ENCODE data around the gene GPR35. TPM values are rescaled to one million over a fixed set of nuclear protein-coding genes. Genes with fewer than 3 reads are reported as not detected.
A peak's percentile ranks its signal among the peaks of the same experiment; 100 is the strongest.

GPR35 gene
- total RNA-seq, 1 donor from 2014 or later = 2.1 TPM

DNA sequence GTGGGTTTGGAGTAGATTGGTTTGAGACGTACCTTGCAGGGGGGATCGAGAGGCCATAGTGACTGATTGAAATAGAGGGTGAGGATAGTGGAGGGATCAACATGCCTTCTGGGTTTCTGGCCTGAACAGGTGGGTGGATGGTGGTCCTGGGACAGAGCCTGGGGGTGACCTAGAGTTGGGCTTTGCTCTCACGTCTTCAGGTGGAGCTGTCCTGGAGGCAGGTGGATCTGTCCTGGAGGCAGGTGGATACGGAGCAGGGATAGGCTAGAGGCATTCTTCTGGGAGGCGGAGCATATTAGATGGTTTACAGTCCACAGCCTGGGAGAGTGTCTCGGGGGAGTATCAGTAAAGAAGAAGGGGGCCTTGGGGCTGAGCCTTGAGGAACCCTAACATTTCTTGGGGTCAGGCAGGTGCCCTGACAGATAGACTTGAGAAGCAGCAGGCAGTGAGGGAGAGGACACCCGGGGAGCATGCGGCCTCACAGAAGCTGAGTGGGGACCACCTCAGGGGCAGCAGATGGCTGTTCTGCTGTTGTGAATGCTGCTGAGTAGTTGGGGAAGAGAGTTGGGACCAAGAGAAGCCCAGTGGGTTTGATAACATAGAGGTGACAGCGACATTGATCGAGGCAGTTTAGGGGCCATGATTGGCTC lies 37.1 kb upstream of the GPR35 start:
- no peak for ATAC-seq

DNA sequence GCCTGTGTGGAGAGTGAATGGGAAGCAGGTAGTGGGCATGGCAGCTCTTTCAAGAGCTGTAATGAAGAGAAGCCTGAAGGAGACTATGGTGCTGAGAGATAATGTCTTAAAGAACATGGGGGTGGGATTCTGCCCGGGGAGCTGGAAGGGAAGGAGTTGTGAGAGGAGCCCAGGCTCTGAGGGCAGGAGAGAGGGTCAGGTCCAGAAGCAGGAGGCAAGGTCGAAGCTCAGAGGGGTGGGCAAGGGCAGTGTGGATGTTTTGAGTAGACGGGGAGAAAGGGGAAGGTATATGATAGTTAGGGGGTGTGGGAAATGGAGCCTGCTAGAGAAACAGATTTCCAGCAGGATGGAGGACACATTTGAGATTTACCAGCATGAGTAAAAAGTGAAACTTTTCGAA lies 36.6 kb upstream of the GPR35 start:
- intact Hi-C loops (cut with micrococcal nuclease) = no loop called here
- no peak for ATAC-seq
- DNase-seq = peak; percentile 18

More for the DNA sequence above, 37.1 kb upstream of the GPR35 start:
- intact Hi-C loops (cut with micrococcal nuclease) = no loop called here
- peak; percentile 11 for DNase-seq

DNA sequence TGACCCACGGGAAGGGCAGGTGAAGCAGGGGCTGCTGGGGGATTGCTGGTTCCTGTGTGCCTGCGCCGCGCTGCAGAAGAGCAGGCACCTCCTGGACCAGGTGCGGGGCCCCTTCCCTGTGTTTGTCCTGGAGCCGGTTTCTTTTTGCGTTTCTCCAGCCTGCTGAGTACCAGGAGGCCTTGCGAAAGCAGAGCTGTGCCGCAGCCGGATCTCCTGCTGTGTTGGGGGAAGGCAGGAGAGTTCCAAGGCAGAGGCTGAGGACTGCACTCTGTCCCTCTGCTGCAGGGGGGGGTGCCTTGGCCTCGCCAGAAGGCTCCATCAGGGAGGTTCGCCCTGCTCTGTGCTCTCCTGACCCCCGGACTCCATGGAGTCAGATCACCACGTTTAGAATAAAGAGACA lies 35.9 kb upstream of the GPR35 start:
- intact Hi-C loops (cut with micrococcal nuclease) = no loop called here
- ATAC-seq (no peak), DNase-seq (peak; percentile 15)

DNA sequence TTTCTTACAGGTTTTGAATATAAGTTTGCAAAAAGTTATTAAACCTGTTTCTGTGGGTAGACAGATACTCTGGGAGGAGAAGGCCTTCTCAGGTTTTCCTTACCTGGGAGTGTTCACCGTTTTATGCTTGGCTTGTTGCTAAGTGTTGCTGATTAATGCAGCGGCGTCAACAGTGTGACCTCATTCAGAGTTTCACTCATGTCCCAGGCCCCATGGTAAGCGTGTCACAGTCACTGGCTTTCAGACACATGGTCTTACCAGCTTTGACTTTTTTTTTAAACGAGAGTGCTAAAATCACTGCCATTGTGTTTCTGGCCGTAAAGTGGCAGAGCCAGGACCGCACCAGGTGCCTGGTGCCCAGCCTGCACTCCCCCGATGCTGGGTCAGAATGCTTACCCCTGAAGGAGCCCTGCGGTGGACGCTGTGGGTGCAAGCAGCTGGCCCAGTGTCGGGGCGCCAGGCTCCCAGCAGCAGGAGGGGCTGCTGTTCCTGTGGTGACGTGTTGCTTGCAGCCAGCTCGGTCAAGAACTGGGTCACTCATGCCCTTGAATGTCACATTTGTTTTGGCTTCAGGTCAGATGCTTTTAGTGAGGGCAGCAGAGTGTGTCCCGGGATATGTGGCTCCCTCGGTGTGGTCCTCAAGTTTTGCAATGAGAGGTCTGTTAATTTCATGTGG lies 35.3 kb upstream of the GPR35 start:
- DNase-seq = peak; percentile 51
- intact Hi-C loops (cut with micrococcal nuclease) = no loop called here

DNA sequence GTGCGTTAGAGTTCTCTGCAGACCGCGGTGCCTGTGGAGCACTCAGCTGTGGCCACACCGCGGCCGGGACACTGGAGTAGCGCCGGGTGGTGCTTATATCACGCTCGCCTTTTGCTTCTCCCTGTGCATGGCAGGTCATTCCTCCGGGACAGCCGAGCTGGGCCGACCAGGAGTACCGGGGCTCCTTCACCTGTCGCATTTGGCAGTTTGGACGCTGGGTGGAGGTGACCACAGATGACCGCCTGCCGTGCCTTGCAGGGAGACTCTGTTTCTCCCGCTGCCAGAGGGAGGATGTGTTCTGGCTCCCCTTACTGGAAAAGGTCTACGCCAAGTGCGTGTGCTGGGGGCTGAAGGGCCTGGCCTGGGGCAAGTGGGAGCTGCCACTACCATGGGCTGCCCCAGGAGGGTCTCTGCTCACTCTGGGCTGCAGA lies 34.6 kb upstream of the GPR35 start:
- ATAC-seq (no peak), DNase-seq (peak; percentile 37)
- intact Hi-C loops (cut with micrococcal nuclease) = no loop called here

More for the DNA sequence above, 35.3 kb upstream of the GPR35 start:
- no peak for ATAC-seq

DNA sequence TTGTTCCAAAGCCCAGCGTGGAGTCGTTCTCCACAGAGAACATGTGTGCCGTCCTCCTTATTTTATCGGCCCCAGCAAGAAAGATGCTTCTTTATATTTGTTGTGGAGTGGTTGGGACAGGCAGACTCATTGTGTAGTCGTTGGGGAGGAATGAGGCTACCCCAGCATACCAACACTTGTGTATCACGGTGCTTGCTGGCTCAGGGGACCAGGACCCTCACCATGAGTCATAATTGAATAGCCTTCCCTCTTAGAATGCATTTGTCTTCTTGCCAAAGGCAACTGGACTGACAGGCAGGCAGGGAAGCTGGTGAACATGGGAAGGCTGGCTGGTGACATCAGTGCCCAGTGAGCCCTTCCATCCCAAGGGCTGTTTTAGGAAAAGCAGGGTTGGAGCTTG lies 34.1 kb upstream of the GPR35 start:
- intact Hi-C loops (cut with micrococcal nuclease) = no loop called here
- DNase-seq (no peak), ATAC-seq (no peak)

DNA sequence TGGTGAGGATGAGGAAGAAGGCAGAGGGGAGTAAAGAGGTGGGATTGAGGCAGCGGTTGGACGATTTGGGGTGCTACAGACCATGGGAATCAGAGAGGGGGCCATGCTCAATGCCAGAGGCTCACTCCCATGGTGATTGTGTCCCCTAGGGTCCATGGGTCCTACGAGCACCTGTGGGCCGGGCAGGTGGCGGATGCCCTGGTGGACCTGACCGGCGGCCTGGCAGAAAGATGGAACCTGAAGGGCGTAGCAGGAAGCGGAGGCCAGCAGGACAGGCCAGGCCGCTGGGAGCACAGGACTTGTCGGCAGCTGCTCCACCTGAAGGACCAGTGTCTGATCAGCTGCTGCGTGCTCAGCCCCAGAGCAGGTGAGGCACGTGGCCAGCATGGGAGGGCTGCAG lies 33.5 kb upstream of the GPR35 start:
- intact Hi-C loops (cut with micrococcal nuclease) = no loop called here
- no peak for ATAC-seq
- DNase-seq = no peak

DNA sequence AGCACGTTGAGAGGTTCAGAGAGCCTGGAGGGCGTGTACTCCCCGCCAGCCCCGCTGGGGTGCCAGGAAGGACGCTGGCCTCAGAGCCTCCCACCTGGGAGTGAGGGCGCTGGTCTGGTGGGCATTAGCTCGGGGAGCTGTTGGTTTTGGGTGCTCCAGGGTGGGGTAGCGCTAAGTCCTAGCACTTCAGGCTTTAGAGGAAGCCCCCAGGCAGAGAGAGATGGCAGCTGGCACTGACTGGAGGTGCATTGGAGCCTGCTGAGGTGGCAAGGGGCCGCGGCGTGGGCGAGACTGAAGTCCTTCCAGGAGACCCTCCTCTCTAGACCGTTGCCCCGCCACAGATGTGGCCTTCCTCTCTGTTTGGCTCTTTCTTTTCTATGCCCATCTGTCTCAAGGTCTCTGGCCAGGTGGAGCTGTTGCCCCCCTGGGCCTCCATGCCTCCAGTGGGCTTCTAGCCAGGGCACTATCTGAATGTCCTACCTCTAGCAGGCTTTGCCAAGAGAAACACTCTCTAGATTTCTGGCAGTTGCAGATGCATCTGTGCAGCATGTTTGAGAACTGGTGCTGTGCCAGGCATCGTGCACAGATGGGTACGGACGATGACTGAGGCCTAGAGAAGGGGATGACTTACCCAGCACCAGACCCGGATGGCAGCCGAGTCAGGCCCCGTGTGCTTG lies 32.1 kb upstream of the GPR35 start:
- DNase-seq = peak; percentile 77
- peak; percentile 56 for ATAC-seq
- intact Hi-C loops (cut with micrococcal nuclease) = no loop called here

DNA sequence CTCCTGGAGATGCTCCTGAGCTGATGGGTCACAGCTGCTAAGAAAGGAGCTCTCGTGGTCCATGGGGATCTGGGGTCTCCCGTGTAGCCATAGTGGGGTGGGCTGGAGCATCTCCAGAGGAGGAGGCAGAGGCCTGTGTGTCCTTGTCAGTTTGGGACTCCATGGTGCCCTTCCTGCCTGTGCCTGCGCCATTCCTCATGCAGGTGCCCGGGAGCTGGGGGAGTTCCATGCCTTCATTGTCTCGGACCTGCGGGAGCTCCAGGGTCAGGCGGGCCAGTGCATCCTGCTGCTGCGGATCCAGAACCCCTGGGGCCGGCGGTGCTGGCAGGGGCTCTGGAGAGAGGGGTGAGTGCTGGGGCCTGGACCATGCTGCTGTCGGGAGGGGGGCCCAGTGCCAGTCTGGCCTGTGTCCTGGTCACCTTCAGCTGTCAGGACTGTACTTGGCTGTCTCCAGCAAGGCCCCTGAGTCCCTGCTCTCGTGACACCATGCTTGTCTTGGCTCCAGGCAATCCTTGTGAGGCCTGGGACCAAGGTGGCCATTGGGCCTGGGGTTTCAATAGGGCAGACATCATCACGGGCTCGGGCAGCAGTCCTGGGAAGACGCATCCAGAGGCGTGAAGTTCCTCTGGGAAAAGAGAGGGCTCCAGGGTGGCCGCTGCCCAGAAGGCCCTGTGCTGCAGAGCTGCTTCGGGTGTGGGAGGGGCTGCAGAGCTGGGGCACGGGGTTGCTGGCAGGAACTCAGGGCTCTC lies 31.4 kb upstream of the GPR35 start:
- DNase-seq (peak; percentile 87), ATAC-seq (peak; percentile 72)
- intact Hi-C loops (cut with micrococcal nuclease) = no loop called here

DNA sequence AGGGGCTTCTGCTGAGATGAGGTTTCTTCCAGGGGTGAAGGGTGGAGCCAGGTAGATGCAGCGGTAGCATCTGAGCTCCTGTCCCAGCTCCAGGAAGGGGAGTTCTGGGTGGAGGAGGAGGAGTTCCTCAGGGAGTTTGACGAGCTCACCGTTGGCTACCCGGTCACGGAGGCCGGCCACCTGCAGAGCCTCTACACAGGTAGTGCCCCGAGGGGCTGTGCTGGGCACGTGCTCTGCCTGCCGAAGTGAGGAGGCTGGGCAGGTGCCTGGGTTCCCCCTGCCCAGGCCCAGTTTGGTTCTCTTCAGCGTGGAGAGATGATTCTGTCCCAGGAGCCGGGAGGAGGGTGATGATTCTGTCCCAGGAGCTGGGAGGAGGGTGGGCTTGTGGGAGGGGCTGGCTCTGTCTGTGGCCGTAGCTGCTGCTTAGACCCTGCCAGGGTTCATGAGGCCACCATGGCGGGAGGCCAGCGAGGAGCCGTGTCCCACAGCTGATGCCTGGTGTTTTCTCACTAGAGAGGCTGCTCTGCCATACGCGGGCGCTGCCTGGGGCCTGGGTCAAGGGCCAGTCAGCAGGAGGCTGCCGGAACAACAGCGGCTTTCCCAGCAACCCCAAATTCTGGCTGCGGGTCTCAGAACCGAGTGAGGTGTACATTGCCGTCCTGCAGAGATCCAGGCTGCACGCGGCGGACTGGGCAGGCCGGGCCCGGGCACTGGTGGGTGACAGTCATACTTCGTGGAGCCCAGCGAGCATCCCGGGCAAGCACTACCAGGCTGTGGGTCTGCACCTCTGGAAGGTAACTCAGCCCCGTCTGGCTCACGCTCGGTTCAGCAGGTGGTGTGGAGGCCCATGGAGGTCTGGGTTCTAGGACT lies 30.5 kb upstream of the GPR35 start:
- DNase-seq (no peak), ATAC-seq (no peak)
- intact Hi-C loops (cut with micrococcal nuclease) = no loop called here

DNA sequence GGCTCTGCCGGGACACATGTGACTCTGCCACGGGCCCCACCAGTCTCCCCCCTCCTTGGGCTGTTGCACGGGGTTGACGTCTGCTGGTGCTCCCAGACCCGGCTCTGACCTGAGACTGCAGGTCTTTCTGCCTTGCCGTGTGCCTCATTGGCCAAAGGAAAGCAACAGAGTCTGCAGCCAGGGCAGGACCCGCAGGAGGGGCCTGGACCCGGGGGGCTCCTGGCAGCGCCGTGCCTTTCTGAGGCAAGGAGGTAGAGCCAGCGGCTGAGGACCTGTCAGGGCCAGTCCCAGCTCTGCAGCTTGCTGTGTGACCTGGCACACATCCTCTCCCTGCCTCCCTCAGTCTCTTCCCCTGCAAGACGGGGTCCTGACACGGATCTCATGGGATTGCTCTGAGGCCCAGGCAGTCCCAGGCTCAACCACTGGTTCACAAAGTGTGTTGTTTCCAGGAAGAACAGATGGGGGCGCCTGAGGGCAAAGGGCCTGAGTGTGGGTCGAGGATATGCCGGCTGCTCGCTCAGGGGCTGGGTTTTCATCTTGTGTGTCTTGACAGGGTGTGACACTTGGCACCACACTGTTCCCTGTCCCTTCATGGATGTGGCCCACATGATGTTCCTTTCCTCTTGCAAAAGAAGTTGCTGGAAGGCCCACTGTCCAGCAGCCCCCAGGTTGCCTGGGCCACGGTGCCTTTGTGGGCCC lies 29.8 kb upstream of the GPR35 start:
- peak; percentile 12 for ATAC-seq
- DNase-seq = no peak
- intact Hi-C loops (cut with micrococcal nuclease) = no loop called here

DNA sequence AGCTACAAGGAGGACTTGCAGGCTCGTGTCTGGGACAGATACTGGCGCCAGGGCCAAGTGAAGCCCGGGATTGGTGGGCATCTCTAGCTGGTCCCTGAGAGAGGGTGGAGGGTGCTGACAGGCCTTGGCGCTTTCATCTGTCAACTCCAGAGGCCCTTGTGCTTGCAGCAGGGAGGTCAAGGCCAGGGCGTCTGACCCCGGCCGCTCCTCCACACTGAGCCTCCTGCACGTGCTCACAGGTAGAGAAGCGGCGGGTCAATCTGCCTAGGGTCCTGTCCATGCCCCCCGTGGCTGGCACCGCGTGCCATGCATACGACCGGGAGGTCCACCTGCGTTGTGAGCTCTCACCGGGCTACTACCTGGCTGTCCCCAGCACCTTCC lies 29.2 kb upstream of the GPR35 start:
- ATAC-seq = peak; percentile 32
- intact Hi-C loops (cut with micrococcal nuclease) = no loop called here
- DNase-seq = peak; percentile 74

DNA sequence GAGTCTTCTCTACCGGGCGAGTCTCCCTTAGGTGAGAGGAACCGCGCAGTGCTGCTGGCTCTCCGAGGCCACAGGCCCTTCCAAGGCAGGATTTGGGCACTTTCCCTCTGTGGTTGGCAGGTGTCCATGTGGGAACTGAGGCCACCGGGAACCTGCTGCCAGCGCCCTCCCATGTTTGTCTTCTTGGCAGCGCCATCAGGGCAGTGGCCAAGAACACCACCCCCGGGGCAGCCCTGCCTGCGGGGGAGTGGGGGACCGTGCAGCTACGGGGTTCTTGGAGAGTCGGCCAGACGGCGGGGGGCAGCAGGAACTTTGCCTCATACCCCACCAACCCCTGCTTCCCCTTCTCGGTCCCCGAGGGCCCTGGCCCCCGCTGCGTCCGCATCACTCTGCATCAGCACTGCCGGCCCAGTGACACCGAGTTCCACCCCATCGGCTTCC lies 28.8 kb upstream of the GPR35 start:
- ATAC-seq = peak; percentile 72
- DNase-seq = peak; percentile 86
- intact Hi-C loops (cut with micrococcal nuclease) = no loop called here

DNA sequence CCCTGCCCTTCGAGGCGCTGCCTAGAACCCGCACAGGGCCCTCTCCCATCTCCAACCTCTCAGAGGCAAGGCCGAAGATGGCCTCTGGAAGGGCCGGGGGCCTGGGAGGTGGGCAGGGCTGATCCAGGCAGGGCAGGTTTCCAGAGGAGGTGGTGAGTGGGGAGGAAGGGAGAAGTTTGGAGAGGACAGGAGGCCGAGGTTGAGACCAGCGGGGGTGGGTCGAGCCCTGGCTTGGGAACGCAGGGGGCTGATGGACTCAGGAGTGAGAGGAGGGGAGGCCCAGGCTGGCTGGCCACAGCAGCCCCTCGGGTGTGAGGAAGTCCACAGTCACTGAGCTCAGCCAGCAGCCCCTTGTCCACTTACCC lies 28.2 kb upstream of the GPR35 start:
- ATAC-seq (no peak), DNase-seq (no peak)
- intact Hi-C loops (cut with micrococcal nuclease) = no loop called here

DNA sequence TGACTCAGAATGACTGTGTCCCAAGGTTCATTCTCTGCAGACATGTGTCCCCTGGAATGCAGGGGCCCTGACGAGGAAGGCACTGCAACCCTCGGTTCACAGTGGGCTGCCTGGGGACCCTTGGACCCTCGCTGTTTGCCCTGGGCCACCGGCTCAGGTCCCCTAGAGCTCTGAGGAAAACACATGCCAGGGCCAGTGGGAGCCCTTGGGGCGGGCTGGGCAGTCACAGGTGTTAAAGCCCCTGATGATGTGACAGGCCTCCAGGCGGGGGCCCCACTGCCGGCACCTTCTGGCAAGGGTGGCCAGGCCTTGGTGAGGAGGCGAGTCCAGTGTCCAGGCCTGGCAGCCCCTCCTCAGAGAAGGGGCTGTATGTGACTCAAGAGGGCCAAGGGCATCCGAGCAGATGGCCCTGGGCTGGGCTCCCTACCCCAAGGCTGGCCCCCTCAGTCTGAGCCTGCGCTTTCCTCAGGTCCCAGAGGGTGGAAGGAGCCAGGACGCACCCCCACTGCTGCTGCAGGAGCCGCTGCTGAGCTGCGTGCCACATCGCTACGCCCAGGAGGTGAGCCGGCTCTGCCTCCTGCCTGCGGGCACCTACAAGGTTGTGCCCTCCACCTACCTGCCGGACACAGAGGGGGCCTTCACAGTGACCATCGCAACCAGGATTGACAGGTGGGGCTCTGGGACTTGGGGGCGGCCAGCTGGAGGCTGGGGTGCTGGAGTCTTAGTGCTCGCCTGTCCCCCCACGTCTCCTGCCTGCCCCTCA lies 27.7 kb upstream of the GPR35 start:
- intact Hi-C loops (cut with micrococcal nuclease) = no loop called here
- ATAC-seq (no peak), DNase-seq (peak; percentile 27)

DNA sequence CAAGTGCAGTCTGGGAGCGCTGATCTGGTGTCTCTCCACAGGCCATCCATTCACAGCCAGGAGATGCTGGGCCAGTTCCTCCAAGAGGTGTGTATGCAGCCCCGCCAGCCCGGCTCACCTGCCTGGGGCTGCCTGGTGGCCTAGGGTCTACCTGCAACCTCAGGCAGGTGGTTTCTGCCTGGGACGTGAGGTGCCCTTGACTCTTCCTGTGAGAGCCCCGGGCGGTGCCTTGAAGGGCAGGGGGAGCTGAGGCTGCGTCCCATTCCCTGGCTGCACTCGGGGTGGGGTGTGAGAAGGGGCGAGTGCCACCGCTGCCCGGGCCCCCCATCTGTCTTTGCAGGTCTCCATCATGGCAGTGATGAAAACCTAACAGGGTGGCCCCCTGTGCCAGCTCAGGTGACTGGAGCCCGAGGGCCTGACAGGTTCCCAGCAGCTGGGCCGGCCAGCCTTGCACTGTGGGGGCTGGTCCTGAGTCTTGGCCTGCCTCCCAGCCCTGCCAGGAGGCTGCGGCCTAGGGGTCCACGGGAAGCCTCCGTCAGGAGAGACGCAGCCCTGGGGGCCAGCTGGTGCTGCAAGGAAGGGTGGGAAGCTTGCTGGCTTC lies 26.9 kb upstream of the GPR35 start:
- intact Hi-C loops (cut with micrococcal nuclease) = no loop called here
- DNase-seq = peak; percentile 29
- ATAC-seq = no peak

DNA sequence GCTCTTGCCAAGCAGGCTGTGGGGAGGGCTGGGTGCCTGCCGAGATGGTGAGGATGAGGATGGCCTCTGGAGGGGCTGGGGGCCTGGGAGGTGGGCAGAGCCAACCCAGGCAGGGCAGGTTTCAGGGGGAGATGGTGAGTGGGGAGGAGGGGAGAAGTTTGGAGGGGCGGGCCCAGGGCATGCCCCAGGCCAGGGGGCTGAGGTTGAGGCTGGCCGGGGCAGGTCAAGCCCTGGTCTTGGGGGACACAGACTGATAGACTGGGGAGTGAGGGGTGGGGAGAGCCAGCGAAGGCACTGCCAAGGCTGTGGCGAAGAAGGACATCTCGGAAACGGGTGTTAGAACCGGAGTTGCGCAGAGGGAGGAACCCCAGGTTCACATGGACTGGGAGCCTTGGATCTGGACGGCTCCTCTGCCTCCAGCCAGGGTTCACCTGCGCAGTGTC lies 26.1 kb upstream of the GPR35 start:
- intact Hi-C loops (cut with micrococcal nuclease) = no loop called here
- DNase-seq (no peak), ATAC-seq (no peak)
